A673 (cell line): Measurements from ENCODE around the gene SGCD. TPM values are rescaled to one million over a fixed set of nuclear protein-coding genes. Genes with fewer than 3 reads are reported as not detected.

Experiments used
- BruUV-seq: library from RNA; stranded (reverse); fragments of 400-500 nt; replicated peaks from 2 replicates; lab custom pipeline; 2021; lab: Mats Ljungman, UMichigan
- CTCF ChIA-PET: fragments of 300-600 bp; sonication (Branson Sonifier 250); formaldehyde crosslinking; loops from one replicate; lab custom pipeline; 2022; ENCODE audit warnings: antibody characterized with exemption; lab: Charles Lee
- POLR2A ChIA-PET: fragments of 300-600 bp; sonication (Branson Sonifier 250); formaldehyde crosslinking; loops from one replicate; lab custom pipeline; 2022; ENCODE audit warnings: antibody characterized with exemption; ENCODE audit not compliant: low non-redundant PET; lab: Charles Lee
- DNase-seq: peaks from one replicate; pipeline ENCODE4 v3.0.0-alpha.2; 2015; ENCODE audit warnings: low spot score
- H3K27ac ChIP-seq: fragments of 200-600 bp; sonication (generic); 2 replicates; pipeline ENCODE4 v1.5.1; 2016; ENCODE audit warnings: mixed run types, low read depth, mild to moderate bottlenecking, mixed read lengths, antibody characterized with exemption, low read length; ENCODE audit not compliant: poor library complexity, severe bottlenecking
- H3K27me3 ChIP-seq: fragments of 200-600 bp; sonication (generic); replicated peaks from 2 replicates; pipeline ENCODE4 v1.6.1; 2017; ENCODE audit warnings: mixed run types, low read depth, mild to moderate bottlenecking, mixed read lengths, antibody characterized with exemption, low read length; ENCODE audit not compliant: insufficient read depth, poor library complexity
- H3K36me3 ChIP-seq: fragments of 200-600 bp; sonication (generic); 2 replicates; pipeline ENCODE4 v1.6.1; 2016; ENCODE audit warnings: mixed run types, mild to moderate bottlenecking, mixed read lengths, antibody characterized with exemption, low read length; ENCODE audit not compliant: insufficient read depth, poor library complexity, severe bottlenecking
- H3K4me1 ChIP-seq: fragments of 200-600 bp; sonication (generic); 2 replicates; pipeline ENCODE4 v1.6.1; 2017; ENCODE audit warnings: mixed run types, mild to moderate bottlenecking, mixed read lengths, antibody characterized with exemption, low read length; ENCODE audit not compliant: insufficient read depth, poor library complexity, severe bottlenecking
- H3K4me3 ChIP-seq: fragments of 200-600 bp; sonication (generic); 2 replicates; pipeline ENCODE4 v1.5.1; 2016; ENCODE audit warnings: low read depth, mixed run types, mild to moderate bottlenecking, mixed read lengths, low read length; ENCODE audit not compliant: poor library complexity, severe bottlenecking
- H3K9me3 ChIP-seq: fragments of 200-600 bp; sonication (generic); 2 replicates; pipeline ENCODE4 v1.6.1; 2016; ENCODE audit warnings: mixed run types, low read depth, mild to moderate bottlenecking, mixed read lengths, antibody characterized with exemption, low read length; ENCODE audit not compliant: poor library complexity, severe bottlenecking
- CTCF ChIP-seq: fragments of 300-800, 200-600 bp; sonication (generic); conservative IDR thresholded peaks from 2 replicates; pipeline ENCODE4 v1.5.1; 2017; ENCODE audit warnings: low read depth, mild to moderate bottlenecking, antibody characterized with exemption, low read length, moderate library complexity, mixed read lengths
- EZH2 ChIP-seq: fragments of 200-600 bp; sonication (generic); IDR thresholded peaks from 2 replicates; pipeline ENCODE4 v1.6.1; 2017; ENCODE audit warnings: borderline replicate concordance, low read depth, mild to moderate bottlenecking, mixed read lengths, antibody characterized with exemption, low read length; ENCODE audit not compliant: poor library complexity, severe bottlenecking
- intact Hi-C: fragments of 100-400 bp; cut with micrococcal nuclease; formaldehyde crosslinking; loops from one replicate; pipeline ENCODE4 v1.10.0; 2022; ENCODE audit not compliant: unreplicated experiment
- total RNA-seq: library from RNA; stranded (reverse); gene quantifications from 2 replicates; pipeline ENCODE4 v1.2.3, GENCODE V29; 2021

The SGCD gene
- total RNA-seq, 1 experiment from 2014 or later, result 0.17 TPM

GRCh38 chr5:156339139-156339841 lies 12.3 kb downstream of the SGCD start:
- no TSS peak for BruUV-seq
- H3K4me3 ChIP-seq, result no peak overlapping the region
- no peak for TF ChIP-seq EZH2
- no peak for TF ChIP-seq CTCF
- ChIA-PET CTCF (no interaction called here), POLR2A (no interaction called here)
- no peaks in the 10 kb centered on the region for H3K36me3 ChIP-seq
- H3K9me3 ChIP-seq, result no peaks in the 10 kb centered on the region
- H3K27me3 ChIP-seq, result no peaks in the 10 kb centered on the region
- no peak for DNase-seq
- intact Hi-C loops, result no loop called here
- H3K4me1 ChIP-seq, result no peaks in the 10 kb centered on the region
- no peak overlapping the region for H3K27ac ChIP-seq

GRCh38 chr5:156340893-156341292 lies 13.9 kb downstream of the SGCD start:
- TF ChIP-seq EZH2, result no peak
- TF ChIP-seq CTCF, result no peak
- H3K27me3 ChIP-seq, result no peaks in the 10 kb centered on the region
- CTCF ChIA-PET, result no interaction called here
- no TSS peak for BruUV-seq
- no peak overlapping the region for H3K27ac ChIP-seq
- intact Hi-C loops, result no loop called here
- H3K9me3 ChIP-seq, result no peaks in the 10 kb centered on the region
- no peaks in the 10 kb centered on the region for H3K4me1 ChIP-seq
- no peak overlapping the region for H3K4me3 ChIP-seq
- H3K36me3 ChIP-seq, result no peaks in the 10 kb centered on the region
- DNase-seq, result no peak
- POLR2A ChIA-PET, result no interaction called here

- Histone ChIP-seq H3K4me3 (no peak overlapping the region), H3K27ac (no peak overlapping the region), H3K4me1 (no peaks in the 10 kb centered on the region), H3K9me3 (no peaks in the 10 kb centered on the region), H3K27me3 (no peaks in the 10 kb centered on the region), H3K36me3 (no peaks in the 10 kb centered on the region)
- TF ChIP-seq CTCF, result no peak
- no peak for TF ChIP-seq EZH2
- ChIA-PET CTCF (no interaction called here), POLR2A (no interaction called here)
- no TSS peak for BruUV-seq
- no peak for DNase-seq
- intact Hi-C loops, result no loop called here
Observed at GRCh38 chr5:156350256-156350655, 23.3 kb downstream of the SGCD start.
